ENCODE results near the gene TCF23. TPM values are rescaled to one million over a fixed set of nuclear protein-coding genes. Genes with fewer than 3 reads are reported as not detected.

The TCF23 gene
- total and polyA plus RNA-seq, 2 of the 4 experiments (the other 2 are of a cell fraction), result not detected

DNA sequence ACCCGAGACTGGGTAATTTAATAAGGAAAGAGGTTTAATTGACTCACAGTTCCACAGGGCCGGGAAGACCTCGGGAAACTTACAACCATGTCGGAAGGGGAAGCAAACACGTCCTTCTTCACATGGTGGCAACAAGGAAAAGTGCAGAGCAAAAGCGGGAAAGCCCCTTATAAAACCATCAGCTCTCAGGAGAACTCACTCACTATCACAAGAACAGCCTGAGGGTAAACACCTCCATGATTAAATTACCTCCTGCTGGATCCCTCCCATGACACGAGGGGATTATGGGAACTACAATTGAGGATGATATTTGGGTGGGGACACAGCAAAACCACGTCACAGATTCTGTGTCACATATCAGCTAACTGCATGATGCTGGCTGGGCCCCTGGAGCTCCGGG is 11.4 kb downstream of the TCF23 start:
- ChIA-PET CTCF (interaction anchor here (1.7 kb wide), 1 partner anchor 10 kb away, joined by 6 read pairs; no protein-coding TSS in a partner anchor), POLR2A (ENCODE audit: unreplicated experiment) (no interaction called here)
- ATAC-seq (ENCODE audit: low read depth) (no peak), DNase-seq (no peak)
- H3K4me1 ChIP-seq (ENCODE audit: control insufficient read depth, insufficient read depth, low read length), result no peaks in the 10 kb centered on the region
- dilution Hi-C loops (cut with HindIII; ENCODE audit: low sequenced_read_pairs, unreplicated experiment), result no loop called here
- H3K36me3 ChIP-seq (ENCODE audit: control insufficient read depth, insufficient read depth, low read length), result no peaks in the 10 kb centered on the region
- intact Hi-C loops (cut with micrococcal nuclease), result no loop called here
- no peak overlapping the region for H3K23ac ChIP-seq (ENCODE audit: low read depth, low read length)
- BruUV-seq (replicated peaks), result no TSS peak
- H2AK5ac ChIP-seq (ENCODE audit: low read depth, low read length), result no peak overlapping the region
- H2BK5ac ChIP-seq (ENCODE audit: low read depth, low read length, poor library complexity, severe bottlenecking), result no peak overlapping the region
- H3K14ac ChIP-seq (replicated peaks; ENCODE audit: low read depth, low read length), result no peak overlapping the region
- H4K91ac ChIP-seq (ENCODE audit: insufficient read depth, low read depth, low read length), result no peak overlapping the region
- WGBS, 2 experiments (ENCODE audit: extremely low coverage in 2 of 2, insufficient read length in 1 of 2), result no CpG with 5 or more reads among the region's 9 CpGs
- H4K8ac ChIP-seq (ENCODE audit: low read depth in 2 of 2, low read length in 2 of 2), result no peak overlapping the region
- no peak overlapping the region for H2AFZ ChIP-seq (replicated peaks; ENCODE audit: low read length, poor library complexity)
- in situ Hi-C loops (cut with MboI; ENCODE audit: low sequenced_read_pairs), result no loop called here
- H2BK120ac ChIP-seq (ENCODE audit: low read depth, low read length), result no peak overlapping the region
- H4K5ac ChIP-seq (ENCODE audit: low read depth, low read length), result no peak overlapping the region
- no peak overlapping the region for H3K9ac ChIP-seq (ENCODE audit: low read depth, low read length)
- H3K4me3 ChIP-seq (ENCODE audit: insufficient read depth, low read depth, low read length), result no peak overlapping the region
- H4K20me1 ChIP-seq (ENCODE audit: insufficient read depth, low read length), result no peaks in the 10 kb centered on the region; the same call in 1 of the 2 replicates
- TF ChIP-seq RFX5 (IDR thresholded peaks at IDR 0.05; ENCODE audit: low read depth, low read length), result no peak
- TF ChIP-seq CHD1 (IDR thresholded peaks at IDR 0.05; ENCODE audit: low read depth, low read length), result no peak
- TF ChIP-seq CTCF (conservative IDR thresholded peaks at IDR 0.05; ENCODE audit: low read depth, low read length), result no peak
- TF ChIP-seq BHLHE40 (IDR thresholded peaks at IDR 0.05; ENCODE audit: low read depth, low read length), result no peak
- no peak for TF ChIP-seq USF2 (IDR thresholded peaks at IDR 0.05; ENCODE audit: low read depth, low read length)
- TF ChIP-seq RCOR1 (IDR thresholded peaks at IDR 0.05; ENCODE audit: insufficient replicate concordance, low read length), result no peak
- TF ChIP-seq RAD21 (IDR thresholded peaks at IDR 0.05; ENCODE audit: low read length), result no peak
- no peak for TF ChIP-seq NFE2L2 (IDR thresholded peaks at IDR 0.05; ENCODE audit: low read depth, low read length)
- TF ChIP-seq SMC3 (IDR thresholded peaks at IDR 0.05; ENCODE audit: low read depth, low read length), result no peak
- no peak for TF ChIP-seq MAFK (IDR thresholded peaks at IDR 0.05; ENCODE audit: low read depth, low read length)
- TF ChIP-seq POLR2A (IDR thresholded peaks at IDR 0.05; ENCODE audit: low read depth, low read length), result no peak
- TF ChIP-seq MAZ (IDR thresholded peaks at IDR 0.05; ENCODE audit: borderline replicate concordance, low read depth, low read length), result no peak
- no peak for TF ChIP-seq ELK1 (IDR thresholded peaks at IDR 0.05; ENCODE audit: borderline replicate concordance, low read depth, low read length)
- no peak for TF ChIP-seq MXI1 (IDR thresholded peaks at IDR 0.05; ENCODE audit: borderline replicate concordance, low read depth, low read length)
- TF ChIP-seq CEBPB (IDR thresholded peaks at IDR 0.05; ENCODE audit: low read depth, low read length), result no peak
- no peak overlapping the region for H3K4me2 ChIP-seq (ENCODE audit: low read depth, low read length)
- H2BK20ac ChIP-seq (ENCODE audit: low read depth, low read length), result no peak overlapping the region
- H3K79me1 ChIP-seq (ENCODE audit: low read depth in 1 of 2, low read length in 2 of 2), result no peaks in the 10 kb centered on the region
- H3K56ac ChIP-seq (ENCODE audit: extremely low read depth, insufficient read depth, low read length), result no peak overlapping the region
- H3K27me3 ChIP-seq (ENCODE audit: control insufficient read depth, insufficient read depth, low read length), result peaks cover 18% of the 10 kb centered on the region
- H3K18ac ChIP-seq (ENCODE audit: low read depth, low read length), result no peak overlapping the region
- no peak overlapping the region for H3K4ac ChIP-seq (ENCODE audit: low read depth, low read length)
- H3K9me3 ChIP-seq (ENCODE audit: control insufficient read depth, insufficient read depth, low read length), result no peaks in the 10 kb centered on the region
- no peaks in the 10 kb centered on the region for H3K9me1 ChIP-seq (ENCODE audit: insufficient read depth, low read length)
- H3K27ac ChIP-seq (ENCODE audit: insufficient read depth, low read length), result no peak overlapping the region
- no peak overlapping the region for H2AK9ac ChIP-seq (replicated peaks; ENCODE audit: low read depth, low read length, poor library complexity)
- H2BK15ac ChIP-seq (ENCODE audit: low read depth, low read length), result no peak overlapping the region
